ENCODE measurements around the gene BRINP2.

The BRINP2 gene

DNA sequence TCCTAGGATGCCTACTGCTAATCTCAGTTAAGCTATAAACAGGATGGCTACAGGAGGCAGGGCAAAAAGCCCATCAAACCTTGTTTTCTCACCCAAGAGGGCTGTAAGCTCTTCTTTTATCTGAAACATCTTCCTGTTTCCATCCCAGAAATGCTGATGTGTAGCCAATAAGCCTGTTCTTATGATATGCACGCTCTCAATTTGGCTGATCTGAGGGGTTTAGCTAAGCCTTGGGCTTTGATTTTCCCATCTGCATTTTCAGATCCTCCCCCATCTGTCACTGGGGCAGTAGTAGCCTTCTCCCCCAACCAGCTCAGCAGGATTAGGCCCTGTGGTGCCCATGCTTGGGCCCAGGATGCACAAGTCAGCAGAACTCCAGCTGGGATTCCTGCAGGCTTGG, 105.0 kb downstream of the BRINP2 start:
- TF ChIP-seq RAD21 (IDR thresholded peaks at IDR 0.05; ENCODE audit: low read depth) (no peak), EP300 (IDR thresholded peaks at IDR 0.05; ENCODE audit: borderline replicate concordance) (no peak), TCF12 (IDR thresholded peaks at IDR 0.05; ENCODE audit: low read depth) (no peak), CEBPB (IDR thresholded peaks at IDR 0.05) (no peak), NFIC (IDR thresholded peaks at IDR 0.05) (no peak), ZBTB7A (IDR thresholded peaks at IDR 0.05; ENCODE audit: low read depth) (no peak), YY1 (IDR thresholded peaks at IDR 0.05; ENCODE audit: low read depth) (no peak), TAF1 (IDR thresholded peaks at IDR 0.05; ENCODE audit: low read depth) (no peak), CREB1 (IDR thresholded peaks at IDR 0.05; ENCODE audit: low read depth) (no peak), FOXM1 (IDR thresholded peaks at IDR 0.05; ENCODE audit: borderline replicate concordance, low read depth) (no peak), TEAD4 (IDR thresholded peaks at IDR 0.05) (no peak), EGR1 (IDR thresholded peaks at IDR 0.05) (no peak)
- TF ChIP-seq, protein P1, sequence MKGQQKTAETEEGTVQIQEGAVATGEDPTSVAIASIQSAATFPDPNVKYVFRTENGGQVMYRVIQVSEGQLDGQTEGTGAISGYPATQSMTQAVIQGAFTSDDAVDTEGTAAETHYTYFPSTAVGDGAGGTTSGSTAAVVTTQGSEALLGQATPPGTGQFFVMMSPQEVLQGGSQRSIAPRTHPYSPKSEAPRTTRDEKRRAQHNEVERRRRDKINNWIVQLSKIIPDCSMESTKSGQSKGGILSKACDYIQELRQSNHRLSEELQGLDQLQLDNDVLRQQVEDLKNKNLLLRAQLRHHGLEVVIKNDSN (IDR thresholded peaks at IDR 0.05), result no peak
- TF ChIP-seq, protein P2, sequence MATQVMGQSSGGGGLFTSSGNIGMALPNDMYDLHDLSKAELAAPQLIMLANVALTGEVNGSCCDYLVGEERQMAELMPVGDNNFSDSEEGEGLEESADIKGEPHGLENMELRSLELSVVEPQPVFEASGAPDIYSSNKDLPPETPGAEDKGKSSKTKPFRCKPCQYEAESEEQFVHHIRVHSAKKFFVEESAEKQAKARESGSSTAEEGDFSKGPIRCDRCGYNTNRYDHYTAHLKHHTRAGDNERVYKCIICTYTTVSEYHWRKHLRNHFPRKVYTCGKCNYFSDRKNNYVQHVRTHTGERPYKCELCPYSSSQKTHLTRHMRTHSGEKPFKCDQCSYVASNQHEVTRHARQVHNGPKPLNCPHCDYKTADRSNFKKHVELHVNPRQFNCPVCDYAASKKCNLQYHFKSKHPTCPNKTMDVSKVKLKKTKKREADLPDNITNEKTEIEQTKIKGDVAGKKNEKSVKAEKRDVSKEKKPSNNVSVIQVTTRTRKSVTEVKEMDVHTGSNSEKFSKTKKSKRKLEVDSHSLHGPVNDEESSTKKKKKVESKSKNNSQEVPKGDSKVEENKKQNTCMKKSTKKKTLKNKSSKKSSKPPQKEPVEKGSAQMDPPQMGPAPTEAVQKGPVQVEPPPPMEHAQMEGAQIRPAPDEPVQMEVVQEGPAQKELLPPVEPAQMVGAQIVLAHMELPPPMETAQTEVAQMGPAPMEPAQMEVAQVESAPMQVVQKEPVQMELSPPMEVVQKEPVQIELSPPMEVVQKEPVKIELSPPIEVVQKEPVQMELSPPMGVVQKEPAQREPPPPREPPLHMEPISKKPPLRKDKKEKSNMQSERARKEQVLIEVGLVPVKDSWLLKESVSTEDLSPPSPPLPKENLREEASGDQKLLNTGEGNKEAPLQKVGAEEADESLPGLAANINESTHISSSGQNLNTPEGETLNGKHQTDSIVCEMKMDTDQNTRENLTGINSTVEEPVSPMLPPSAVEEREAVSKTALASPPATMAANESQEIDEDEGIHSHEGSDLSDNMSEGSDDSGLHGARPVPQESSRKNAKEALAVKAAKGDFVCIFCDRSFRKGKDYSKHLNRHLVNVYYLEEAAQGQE (IDR thresholded peaks at IDR 0.05; ENCODE audit: low read depth), result no peak
- TF ChIP-seq, protein P3, sequence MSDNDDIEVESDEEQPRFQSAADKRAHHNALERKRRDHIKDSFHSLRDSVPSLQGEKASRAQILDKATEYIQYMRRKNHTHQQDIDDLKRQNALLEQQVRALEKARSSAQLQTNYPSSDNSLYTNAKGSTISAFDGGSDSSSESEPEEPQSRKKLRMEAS (IDR thresholded peaks at IDR 0.05), result no peak

DNA sequence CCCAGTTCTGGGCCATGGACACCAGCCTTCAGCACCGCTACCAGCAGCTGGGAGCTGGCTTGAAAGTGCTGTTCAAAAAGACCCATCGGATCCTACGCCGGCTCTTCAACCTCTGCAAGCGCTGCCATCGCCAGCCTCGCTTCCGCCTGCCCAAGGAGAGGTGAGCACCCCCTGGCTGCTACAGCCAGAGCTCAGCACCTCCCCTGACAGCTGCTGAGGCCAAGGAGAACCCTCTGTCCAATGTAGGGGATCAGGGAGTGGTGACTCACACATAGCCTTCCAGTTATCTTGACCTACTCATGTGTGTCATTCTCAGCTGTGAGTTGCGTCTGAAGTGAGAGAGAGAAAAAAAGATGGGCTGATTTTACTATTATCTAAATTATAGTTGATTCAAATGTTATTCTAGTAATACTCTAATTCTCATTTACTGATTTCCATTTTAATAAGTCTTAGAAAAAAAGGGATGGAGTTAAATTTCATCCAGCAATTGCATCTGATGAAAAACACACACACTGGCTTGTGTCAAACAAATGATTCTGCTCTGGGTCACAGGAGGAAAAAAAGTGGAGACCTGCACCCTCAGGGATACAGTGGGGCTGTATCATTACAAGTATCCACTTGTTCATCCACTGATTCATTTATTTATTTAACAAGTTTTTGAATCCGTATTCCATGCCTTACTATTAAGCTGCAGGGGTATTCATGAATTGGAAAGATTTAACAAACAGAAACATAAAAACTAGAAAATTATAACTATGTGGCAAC, 108.0 kb downstream of the BRINP2 start:
- TF ChIP-seq, protein P1 (IDR thresholded peaks at IDR 0.05), result no peak
- TF ChIP-seq TAF1 (IDR thresholded peaks at IDR 0.05; ENCODE audit: low read depth) (no peak), FOXM1 (IDR thresholded peaks at IDR 0.05; ENCODE audit: borderline replicate concordance, low read depth) (no peak), NFIC (IDR thresholded peaks at IDR 0.05) (no peak), RAD21 (IDR thresholded peaks at IDR 0.05; ENCODE audit: low read depth) (no peak), TEAD4 (IDR thresholded peaks at IDR 0.05) (no peak), CREB1 (IDR thresholded peaks at IDR 0.05; ENCODE audit: low read depth) (no peak), ZBTB7A (IDR thresholded peaks at IDR 0.05; ENCODE audit: low read depth) (no peak), EGR1 (IDR thresholded peaks at IDR 0.05) (no peak)

DNA sequence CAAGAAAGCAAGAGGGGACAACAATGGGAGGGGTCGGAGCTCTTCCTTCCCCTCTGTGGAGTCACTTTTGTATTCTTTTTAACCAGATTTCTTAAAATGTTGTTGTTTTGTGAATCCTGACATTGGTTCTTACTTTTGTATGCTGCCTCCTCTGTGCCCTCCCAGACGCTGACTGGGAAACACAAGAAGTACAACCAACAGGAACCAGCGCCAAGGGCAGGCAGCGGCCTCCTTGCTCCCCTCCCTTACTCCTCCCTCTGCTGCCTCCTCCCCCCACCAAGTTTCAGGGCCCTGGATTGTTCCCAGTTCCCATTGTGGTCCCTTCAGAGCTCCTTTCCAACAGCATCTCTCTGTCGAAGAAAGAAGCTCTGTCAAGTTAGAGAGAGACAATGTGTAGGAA, 111.1 kb downstream of the BRINP2 start:
- TF ChIP-seq EP300 (IDR thresholded peaks at IDR 0.05; ENCODE audit: borderline replicate concordance), result no peak
- no peak for TF ChIP-seq TCF12 (IDR thresholded peaks at IDR 0.05; ENCODE audit: low read depth)
- no peak for TF ChIP-seq TAF1 (IDR thresholded peaks at IDR 0.05; ENCODE audit: low read depth)
- TF ChIP-seq, protein P3 (IDR thresholded peaks at IDR 0.05), result no peak
- no peak for TF ChIP-seq EGR1 (IDR thresholded peaks at IDR 0.05)
- TF ChIP-seq TEAD4 (IDR thresholded peaks at IDR 0.05), result no peak
- no peak for TF ChIP-seq CEBPB (IDR thresholded peaks at IDR 0.05)
- TF ChIP-seq RAD21 (IDR thresholded peaks at IDR 0.05; ENCODE audit: low read depth), result no peak
- TF ChIP-seq YY1 (IDR thresholded peaks at IDR 0.05; ENCODE audit: low read depth), result no peak

DNA sequence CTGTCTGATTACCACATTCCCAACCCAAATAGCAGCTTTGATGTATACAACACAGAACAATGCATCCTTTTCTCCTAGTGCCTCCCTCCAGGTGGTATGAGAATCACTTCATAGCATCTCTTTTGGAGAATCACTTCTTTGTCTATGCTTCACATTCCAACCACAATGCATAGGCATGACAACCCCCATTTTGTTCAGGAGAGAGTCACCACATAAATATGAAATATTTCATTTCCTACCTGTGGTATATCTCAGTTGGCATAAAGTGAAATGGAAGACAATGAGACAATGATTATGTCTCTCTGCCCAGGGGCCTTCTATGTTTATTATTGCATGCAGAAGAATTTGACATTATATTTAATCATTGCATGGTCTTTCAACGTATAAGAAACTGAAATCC, 112.2 kb downstream of the BRINP2 start:
- no peak for TF ChIP-seq ZBTB7A (IDR thresholded peaks at IDR 0.05; ENCODE audit: low read depth)
- no peak for TF ChIP-seq RAD21 (IDR thresholded peaks at IDR 0.05; ENCODE audit: low read depth)
- no peak for TF ChIP-seq CEBPB (IDR thresholded peaks at IDR 0.05)
- no peak for TF ChIP-seq TCF12 (IDR thresholded peaks at IDR 0.05; ENCODE audit: low read depth)
- no peak for TF ChIP-seq NFIC (IDR thresholded peaks at IDR 0.05)
- TF ChIP-seq, protein P3 (IDR thresholded peaks at IDR 0.05), result no peak
- no peak for TF ChIP-seq YY1 (IDR thresholded peaks at IDR 0.05; ENCODE audit: low read depth)
- TF ChIP-seq EP300 (IDR thresholded peaks at IDR 0.05; ENCODE audit: borderline replicate concordance), result no peak
- TF ChIP-seq, protein P1 (IDR thresholded peaks at IDR 0.05), result no peak
- TF ChIP-seq EGR1 (IDR thresholded peaks at IDR 0.05), result no peak
- TF ChIP-seq TAF1 (IDR thresholded peaks at IDR 0.05; ENCODE audit: low read depth), result no peak
- TF ChIP-seq, protein P2 (IDR thresholded peaks at IDR 0.05; ENCODE audit: low read depth), result no peak
- TF ChIP-seq TEAD4 (IDR thresholded peaks at IDR 0.05), result no peak
- TF ChIP-seq FOXM1 (IDR thresholded peaks at IDR 0.05; ENCODE audit: borderline replicate concordance, low read depth), result no peak
- no peak for TF ChIP-seq CREB1 (IDR thresholded peaks at IDR 0.05; ENCODE audit: low read depth)

DNA sequence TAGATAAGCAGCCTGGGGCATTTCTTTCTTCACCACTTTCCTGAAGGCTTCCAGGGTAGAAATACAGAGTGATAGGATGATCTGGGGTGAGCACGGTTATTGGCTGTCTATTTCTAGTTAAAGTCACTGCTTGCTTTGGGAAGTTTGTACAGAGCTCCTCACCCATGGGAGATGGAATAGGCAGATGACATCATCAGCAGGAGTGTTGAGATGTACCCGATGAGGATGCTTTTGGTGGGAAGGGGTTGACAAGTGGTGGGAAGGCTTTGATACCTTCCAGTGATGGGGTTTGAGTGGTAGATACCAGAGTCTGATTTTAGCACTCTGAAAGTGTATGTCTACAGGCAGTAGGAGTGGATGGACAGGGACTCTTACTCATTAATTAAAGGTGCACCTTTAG, 112.6 kb downstream of the BRINP2 start:
- TF ChIP-seq CREB1 (IDR thresholded peaks at IDR 0.05; ENCODE audit: low read depth) (no peak), TEAD4 (IDR thresholded peaks at IDR 0.05) (no peak), FOXM1 (IDR thresholded peaks at IDR 0.05; ENCODE audit: borderline replicate concordance, low read depth) (no peak), TAF1 (IDR thresholded peaks at IDR 0.05; ENCODE audit: low read depth) (no peak), ZBTB7A (IDR thresholded peaks at IDR 0.05; ENCODE audit: low read depth) (no peak), YY1 (IDR thresholded peaks at IDR 0.05; ENCODE audit: low read depth) (no peak), CEBPB (IDR thresholded peaks at IDR 0.05) (no peak), EGR1 (IDR thresholded peaks at IDR 0.05) (no peak), EP300 (IDR thresholded peaks at IDR 0.05; ENCODE audit: borderline replicate concordance) (no peak)
- TF ChIP-seq, protein P1 (IDR thresholded peaks at IDR 0.05), result no peak
- TF ChIP-seq, protein P3 (IDR thresholded peaks at IDR 0.05), result no peak
